OCI-LY1 (cell line): ENCODE results near the gene SCAMP2.

ENCODE experiments used
- CTCF ChIP-seq: fragments of 200-600 bp; sonication (generic), shearing (Covaris generic); IDR thresholded peaks from 2 replicates; pipeline ENCODE4 v1.5.1; 2017; ENCODE audit warnings: mild to moderate bottlenecking, antibody characterized with exemption, low read length, moderate library complexity, mixed read lengths
- EZH2 ChIP-seq: fragments of 200-600 bp; sonication (generic), shearing (Covaris generic); IDR thresholded peaks from 2 replicates; pipeline ENCODE4 v1.8.0; 2017; ENCODE audit warnings: borderline replicate concordance, mixed run types, mild to moderate bottlenecking, antibody characterized with exemption, low read length, moderate library complexity, mixed read lengths

- TF ChIP-seq EZH2 (no peak), CTCF (no peak)
These were observed 65.9 kb downstream of the SCAMP2 start for GRCh38 chr15:74807282-74807681.
